ENCODE data around the gene SEC16A.
"Not testable (repeated sequence)": the region's sequence is repeated elsewhere in the genome, so short reads cannot be mapped to it uniquely, and the experiment has no call there.

The SEC16A gene

GRCh38 chr9:136429075-136429628 lies 53.7 kb downstream of the SEC16A start:
- H3K27ac Mint-ChIP-seq, result no peak overlapping the region

GRCh38 chr9:136426787-136427186 lies 56.1 kb downstream of the SEC16A start:
- Mint-ChIP-seq H3K9me3 (ENCODE audit: low read depth) (no peaks in the 10 kb centered on the region), H3K27ac (no peak overlapping the region)

More at GRCh38 chr9:136429075-136429628, 53.7 kb downstream of the SEC16A start:
- Mint-ChIP-seq H3K4me3 (no peak overlapping the region), H3K4me1 (ENCODE audit: low read depth) (no peaks in the 10 kb centered on the region), H3K36me3 (no peaks in the 10 kb centered on the region), H3K9me3 (ENCODE audit: low read depth) (no peaks in the 10 kb centered on the region), H3K27me3 (no peaks in the 10 kb centered on the region)

DNA sequence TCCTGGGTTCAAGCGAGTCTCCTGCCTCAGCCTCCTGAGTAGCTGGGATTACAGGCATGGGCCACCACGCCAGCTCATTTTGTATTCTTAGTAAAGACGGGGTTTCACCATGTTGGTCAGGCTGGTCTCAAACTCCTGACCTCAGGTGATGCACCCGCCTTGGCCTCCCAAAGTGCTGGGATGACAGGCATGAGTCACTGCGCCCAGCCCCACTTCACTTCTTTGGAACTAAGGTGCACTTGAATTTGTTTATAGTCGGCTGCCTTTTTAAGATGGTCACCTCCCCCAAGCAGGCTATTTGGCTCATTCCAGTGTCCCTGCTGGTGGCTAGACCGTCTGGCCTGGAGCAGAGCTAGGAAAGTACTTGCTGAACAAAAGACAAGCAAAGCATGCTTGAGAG lies 57.5 kb downstream of the SEC16A start:
- not testable (repeated sequence) for H3K27me3 Mint-ChIP-seq; H3K4me3 Mint-ChIP-seq; H3K36me3 Mint-ChIP-seq; H3K27ac Mint-ChIP-seq; H3K4me1 Mint-ChIP-seq (ENCODE audit: low read depth); H3K9me3 Mint-ChIP-seq (ENCODE audit: low read depth)

More at GRCh38 chr9:136426787-136427186, 56.1 kb downstream of the SEC16A start:
- H3K27me3 Mint-ChIP-seq, result no peaks in the 10 kb centered on the region
- H3K4me1 Mint-ChIP-seq (ENCODE audit: low read depth), result no peaks in the 10 kb centered on the region
- H3K36me3 Mint-ChIP-seq, result no peaks in the 10 kb centered on the region
- H3K4me3 Mint-ChIP-seq, result no peak overlapping the region

DNA sequence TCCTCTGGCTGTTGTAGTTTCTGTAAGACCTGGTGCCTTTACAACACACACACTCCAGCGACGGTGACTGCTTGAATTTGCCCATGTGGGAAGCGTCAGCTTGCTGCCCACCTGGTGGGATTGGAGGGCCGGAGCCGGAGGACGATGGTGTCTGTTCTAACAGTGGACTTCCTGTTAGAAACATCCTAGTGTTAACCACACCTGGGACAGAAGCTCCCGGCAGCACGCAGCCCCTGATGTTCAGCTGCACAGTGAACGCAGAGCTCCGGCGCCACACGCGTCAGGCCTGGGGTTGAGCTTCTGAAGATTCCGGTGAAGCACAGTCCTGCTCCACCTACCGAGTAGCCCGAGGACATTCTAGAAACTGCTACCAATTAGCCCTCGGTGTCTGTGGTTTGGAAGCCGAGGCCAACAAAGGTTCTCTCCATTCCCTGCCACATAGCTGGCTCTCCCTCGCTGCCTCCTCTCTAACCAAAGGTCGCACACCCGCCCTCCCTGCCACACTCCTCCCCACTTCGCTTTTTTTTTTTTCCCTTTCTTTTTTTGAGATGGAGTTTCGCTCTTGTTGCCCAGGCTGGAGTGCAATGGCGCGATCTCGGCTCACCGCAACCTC lies 58.0 kb downstream of the SEC16A start:
- Mint-ChIP-seq H3K9me3 (ENCODE audit: low read depth) (no peaks in the 10 kb centered on the region), H3K4me3 (no peak overlapping the region), H3K36me3 (no peaks in the 10 kb centered on the region), H3K27me3 (no peaks in the 10 kb centered on the region), H3K27ac (no peak overlapping the region), H3K4me1 (ENCODE audit: low read depth) (no peaks in the 10 kb centered on the region)

DNA sequence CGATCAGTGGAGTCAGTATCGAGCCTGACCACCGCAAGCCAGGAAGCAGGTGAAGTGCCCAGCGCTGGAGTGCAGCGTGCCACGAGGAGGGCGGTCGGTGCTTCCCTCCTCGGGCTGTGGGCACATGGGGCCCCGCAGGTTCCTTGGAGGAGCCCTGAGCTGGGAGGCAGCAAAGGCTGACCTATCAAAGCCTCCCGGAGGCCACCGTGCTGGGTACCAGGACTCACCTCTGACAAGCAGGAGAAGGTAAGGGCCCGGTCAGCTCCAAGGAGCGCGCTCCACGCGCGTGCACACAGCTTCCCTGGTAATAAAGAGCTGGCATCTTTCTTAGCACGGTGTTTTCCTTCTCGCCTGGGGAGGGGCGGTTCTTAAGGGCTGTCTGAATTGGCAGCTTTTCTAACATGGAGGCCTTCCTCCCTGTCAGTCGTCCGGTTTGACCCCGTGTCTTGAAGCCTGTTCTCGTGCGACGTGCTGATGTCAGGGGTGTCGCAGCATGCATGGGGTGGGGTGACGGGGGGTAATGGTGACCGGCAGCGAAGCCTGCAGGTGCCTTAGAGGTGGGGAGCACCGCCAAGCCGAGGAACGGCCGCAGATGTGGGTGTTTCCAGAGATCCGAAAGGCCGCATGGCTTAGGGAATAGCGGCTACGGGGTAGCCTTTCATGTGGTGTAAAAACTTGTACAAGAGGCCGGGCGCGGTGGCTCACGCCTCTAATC lies 59.3 kb downstream of the SEC16A start:
- no peaks in the 10 kb centered on the region for H3K27me3 Mint-ChIP-seq
- H3K4me3 Mint-ChIP-seq, result no peak overlapping the region
- H3K4me1 Mint-ChIP-seq (ENCODE audit: low read depth), result no peaks in the 10 kb centered on the region
- H3K27ac Mint-ChIP-seq, result no peak overlapping the region
- no peaks in the 10 kb centered on the region for H3K36me3 Mint-ChIP-seq
- H3K9me3 Mint-ChIP-seq (ENCODE audit: low read depth), result no peaks in the 10 kb centered on the region

GRCh38 chr9:136422876-136423275 lies 60.0 kb downstream of the SEC16A start:
- H3K27me3 Mint-ChIP-seq, result no peaks in the 10 kb centered on the region
- no peaks in the 10 kb centered on the region for H3K36me3 Mint-ChIP-seq
- no peak overlapping the region for H3K4me3 Mint-ChIP-seq
- no peaks in the 10 kb centered on the region for H3K9me3 Mint-ChIP-seq (ENCODE audit: low read depth)
- no peaks in the 10 kb centered on the region for H3K4me1 Mint-ChIP-seq (ENCODE audit: low read depth)
- H3K27ac Mint-ChIP-seq, result no peak overlapping the region

GRCh38 chr9:136421791-136422190 lies 61.0 kb downstream of the SEC16A start:
- peaks cover 3% of the 10 kb centered on the region for H3K36me3 Mint-ChIP-seq
- H3K27me3 Mint-ChIP-seq, result no peaks in the 10 kb centered on the region
- no peaks in the 10 kb centered on the region for H3K4me1 Mint-ChIP-seq (ENCODE audit: low read depth)
- H3K27ac Mint-ChIP-seq, result no peak overlapping the region
- no peaks in the 10 kb centered on the region for H3K9me3 Mint-ChIP-seq (ENCODE audit: low read depth)
- H3K4me3 Mint-ChIP-seq, result no peak overlapping the region

DNA sequence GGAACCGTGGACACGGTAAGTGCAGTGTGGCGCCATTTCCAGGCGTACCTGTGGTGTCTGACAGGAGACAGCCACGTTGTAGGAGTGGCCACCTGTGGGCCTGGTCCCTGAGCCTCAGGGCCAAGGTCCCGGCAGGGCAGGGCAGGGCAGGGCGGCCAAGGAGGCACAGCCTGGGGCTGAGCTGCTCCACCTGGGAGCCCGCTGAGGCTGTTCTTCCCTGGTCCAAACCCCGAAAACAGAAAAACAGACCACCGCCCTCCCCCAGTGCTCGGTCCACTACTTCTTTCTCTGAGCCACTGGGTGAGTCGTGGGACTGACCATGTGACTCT lies 63.8 kb downstream of the SEC16A start:
- Mint-ChIP-seq H3K27ac (no peak overlapping the region), H3K4me1 (ENCODE audit: low read depth) (no peaks in the 10 kb centered on the region), H3K4me3 (no peak overlapping the region), H3K36me3 (peaks cover 3% of the 10 kb centered on the region), H3K9me3 (ENCODE audit: low read depth) (no peaks in the 10 kb centered on the region), H3K27me3 (no peaks in the 10 kb centered on the region)

GRCh38 chr9:136418182-136419091 lies 64.4 kb downstream of the SEC16A start:
- peaks cover 3% of the 10 kb centered on the region for H3K4me1 Mint-ChIP-seq (ENCODE audit: low read depth)
- no peaks in the 10 kb centered on the region for H3K9me3 Mint-ChIP-seq (ENCODE audit: low read depth)
- H3K27ac Mint-ChIP-seq, result no peak overlapping the region
- H3K4me3 Mint-ChIP-seq, result no peak overlapping the region
- H3K27me3 Mint-ChIP-seq, result no peaks in the 10 kb centered on the region
- H3K36me3 Mint-ChIP-seq, result peaks cover 3% of the 10 kb centered on the region

DNA sequence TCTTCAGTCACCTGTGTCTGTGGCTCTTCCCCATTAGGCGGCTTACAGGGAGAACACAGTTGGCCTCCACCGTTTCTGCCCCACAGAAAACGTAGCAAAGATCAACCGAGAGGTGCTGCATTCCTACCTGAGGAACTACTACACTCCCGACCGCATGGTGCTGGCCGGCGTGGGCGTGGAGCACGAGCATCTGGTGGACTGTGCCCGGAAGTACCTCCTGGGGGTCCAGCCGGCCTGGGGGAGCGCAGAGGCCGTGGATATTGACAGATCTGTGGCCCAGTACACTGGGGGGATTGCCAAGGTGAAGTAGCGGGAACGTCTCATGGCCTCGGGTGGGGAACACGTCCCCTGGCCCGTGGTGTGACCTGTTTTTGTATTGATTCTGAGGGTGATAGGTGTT lies 65.9 kb downstream of the SEC16A start:
- Mint-ChIP-seq H3K27me3 (no peaks in the 10 kb centered on the region), H3K36me3 (peaks cover 7% of the 10 kb centered on the region), H3K27ac (no peak overlapping the region), H3K9me3 (ENCODE audit: low read depth) (no peaks in the 10 kb centered on the region), H3K4me1 (ENCODE audit: low read depth) (peaks cover 11% of the 10 kb centered on the region), H3K4me3 (no peak overlapping the region)

- peaks cover 8% of the 10 kb centered on the region for H3K36me3 Mint-ChIP-seq
- H3K4me3 Mint-ChIP-seq, result no peak overlapping the region
- H3K27ac Mint-ChIP-seq, result no peak overlapping the region
- no peaks in the 10 kb centered on the region for H3K9me3 Mint-ChIP-seq (ENCODE audit: low read depth)
- H3K27me3 Mint-ChIP-seq, result no peaks in the 10 kb centered on the region
- H3K4me1 Mint-ChIP-seq (ENCODE audit: low read depth), result peaks cover 14% of the 10 kb centered on the region
Measured at GRCh38 chr9:136416427-136416826, 66.4 kb downstream of the SEC16A start.

DNA sequence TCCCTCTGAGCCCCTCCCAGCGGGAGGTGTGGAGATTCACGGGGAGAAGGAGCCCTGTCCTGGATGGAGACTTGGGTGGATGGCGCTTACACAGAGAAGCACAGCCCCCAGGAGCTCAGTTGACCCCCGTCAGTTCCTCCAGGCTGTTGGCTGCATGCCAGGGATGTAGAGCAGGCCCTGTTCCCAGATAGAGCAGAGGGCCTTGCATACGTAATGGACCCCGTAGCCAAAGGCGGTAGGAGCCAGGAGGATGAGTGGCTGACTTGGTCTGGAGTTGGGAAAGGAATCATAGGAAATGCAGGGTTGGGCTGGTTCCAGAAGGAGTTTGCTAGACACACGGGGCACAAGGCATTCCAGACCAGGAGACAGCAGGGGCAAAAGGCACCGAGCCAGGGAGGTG lies 69.9 kb downstream of the SEC16A start:
- Mint-ChIP-seq H3K27ac (no peak overlapping the region), H3K4me3 (peak overlapping the region; percentile 7), H3K27me3 (no peaks in the 10 kb centered on the region), H3K36me3 (peaks cover 12% of the 10 kb centered on the region), H3K4me1 (ENCODE audit: low read depth) (peaks cover 35% of the 10 kb centered on the region), H3K9me3 (ENCODE audit: low read depth) (no peaks in the 10 kb centered on the region)

DNA sequence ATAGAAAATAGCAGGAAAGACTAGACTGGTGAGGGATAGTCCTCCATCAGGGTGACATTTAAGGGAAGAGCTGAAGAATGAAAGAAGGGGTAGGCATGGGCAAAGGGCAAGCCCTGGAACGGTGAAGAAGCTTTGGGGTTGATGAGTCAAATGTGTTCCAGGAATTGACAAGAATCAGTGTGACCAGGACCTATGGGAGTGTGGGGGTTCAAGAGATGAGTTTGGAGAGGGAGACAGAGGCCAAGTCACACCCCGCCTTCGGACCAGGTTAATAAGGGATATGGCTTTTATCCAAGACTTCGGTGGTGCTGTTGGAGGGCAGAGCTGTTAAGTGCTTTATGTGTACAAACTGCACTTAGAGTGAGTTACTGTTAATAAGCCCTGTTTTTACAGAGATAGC lies 71.5 kb downstream of the SEC16A start:
- Mint-ChIP-seq H3K4me3 (peak overlapping the region; percentile 97), H3K4me1 (ENCODE audit: low read depth) (peaks cover 41% of the 10 kb centered on the region), H3K9me3 (ENCODE audit: low read depth) (no peaks in the 10 kb centered on the region), H3K36me3 (peaks cover 13% of the 10 kb centered on the region), H3K27me3 (no peaks in the 10 kb centered on the region), H3K27ac (peak overlapping the region; percentile 90)

DNA sequence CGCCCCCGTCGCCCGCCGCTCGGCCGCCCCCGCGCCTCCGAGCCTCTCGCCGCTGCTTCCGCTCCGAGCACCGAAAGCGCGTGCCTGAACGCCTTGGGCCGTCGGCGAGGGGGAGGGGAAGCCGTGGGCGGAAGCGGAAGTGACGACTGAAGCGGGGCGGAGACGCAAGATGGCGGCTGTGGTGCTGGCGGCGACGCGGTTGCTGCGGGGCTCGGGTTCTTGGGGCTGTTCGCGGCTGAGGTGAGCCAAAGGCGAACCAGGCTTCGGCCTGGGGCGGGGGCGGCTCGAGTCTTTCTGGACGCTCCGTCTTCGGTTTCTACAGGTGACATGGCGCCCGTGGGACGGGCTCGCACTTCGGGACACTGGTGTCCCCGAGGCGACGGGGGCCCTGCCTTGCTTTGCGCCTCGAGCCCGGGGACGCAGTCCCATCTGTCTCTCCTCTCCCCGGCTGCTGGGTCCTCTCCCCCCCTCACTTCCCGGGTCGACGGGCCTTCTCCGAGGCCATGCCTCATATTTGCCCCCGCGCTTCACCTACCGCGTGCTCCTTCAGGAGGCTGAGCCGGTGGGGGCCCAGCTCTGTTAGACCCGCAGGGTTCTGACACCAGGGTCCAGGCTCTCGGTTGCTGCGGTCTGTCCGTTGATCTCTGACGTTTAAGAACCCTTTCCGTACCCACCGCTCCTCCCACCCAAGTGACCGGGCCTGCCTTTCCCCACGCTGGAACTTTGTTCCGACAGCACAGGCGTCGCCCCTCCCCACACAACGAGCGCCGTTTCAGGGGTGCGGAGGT lies 72.1 kb downstream of the SEC16A start, which contains the start of the genes ENTR1 and PMPCA:
Gene ENTR1 (minus strand): TSS at position 115 of the 788 bp plus-strand sequence. CDS start 217 bp downstream, outside the sequence.
Gene PMPCA (plus strand): TSS at position 159 of the 788 bp plus-strand sequence. CDS start 11 bp downstream, at position 170.
- Mint-ChIP-seq H3K4me1 (ENCODE audit: low read depth) (peaks cover 44% of the 10 kb centered on the region), H3K9me3 (ENCODE audit: low read depth) (no peaks in the 10 kb centered on the region), H3K27ac (peak within 1 kb of the TSS; percentile 96), H3K4me3 (peak within 1 kb of the TSS; percentile 97), H3K27me3 (no peaks in the 10 kb centered on the region), H3K36me3 (peaks cover 13% of the 10 kb centered on the region)

Data from activated naive CD8-positive, alpha-beta T cell (primary cell).